ENCODE results near the gene LZTR1. TPM values are rescaled to one million over a fixed set of nuclear protein-coding genes. Genes with fewer than 3 reads are reported as not detected.

Gene LZTR1
- total and polyA plus RNA-seq, 2 experiments from 2014 or later: 9.2 to 39.9 TPM

DNA sequence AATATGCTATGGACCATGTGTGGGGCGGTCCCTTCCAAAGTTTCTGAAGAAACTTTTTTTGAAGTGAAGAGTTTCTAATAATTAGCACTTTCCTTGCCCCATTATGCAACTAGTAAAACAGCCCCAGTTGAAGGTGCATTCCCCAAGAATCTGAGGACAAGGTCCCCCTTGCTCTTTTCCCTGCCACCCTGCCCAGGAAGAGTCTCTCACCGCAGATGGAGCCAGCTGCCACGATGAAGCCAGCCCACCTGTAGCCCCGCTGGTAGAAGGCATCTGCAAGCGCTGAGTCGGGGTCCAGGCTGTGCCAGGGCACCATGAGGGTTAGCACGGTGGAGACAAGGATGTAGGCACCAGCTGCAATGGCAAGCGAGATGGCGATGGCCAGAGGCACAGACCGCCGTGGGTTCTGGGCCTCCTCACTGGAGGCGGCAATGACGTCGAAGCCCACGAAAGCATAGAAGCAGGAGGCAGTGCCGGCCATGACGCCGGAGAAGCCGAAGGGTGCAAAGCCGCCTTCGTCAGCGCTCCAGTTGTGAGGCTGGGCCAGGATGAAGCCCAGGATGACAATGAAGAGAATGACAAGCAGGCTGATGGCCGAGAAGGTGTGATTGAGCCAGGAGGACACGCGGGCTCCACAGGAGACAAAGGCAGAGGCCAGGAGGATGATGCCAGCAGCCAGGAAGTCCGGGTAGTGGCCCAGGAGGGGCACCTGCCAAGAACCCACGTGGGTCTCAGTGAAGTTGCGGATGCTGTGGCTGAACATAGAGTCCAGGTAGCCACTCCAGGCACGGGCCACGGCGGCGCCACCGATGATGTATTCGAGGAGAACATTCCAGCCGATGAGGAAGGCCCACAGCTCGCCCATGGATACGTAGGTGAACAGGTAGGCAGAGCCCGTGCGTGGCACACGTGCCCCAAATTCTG, 48.8 kb downstream of the LZTR1 start:
- Histone ChIP-seq H3K4me1 (ENCODE audit: insufficient read depth) (peaks cover 3% of the 10 kb centered on the region; the same call in 1 of the 2 replicates), H2AFZ (no peak overlapping the region), H3K27ac (ENCODE audit: low read depth) (no peak overlapping the region), H3K79me2 (replicated peaks; ENCODE audit: insufficient read depth) (no peaks in the 10 kb centered on the region), H3K4me2 (no peak overlapping the region), H3K4me3 (no peak overlapping the region), H4K20me1 (replicated peaks; ENCODE audit: insufficient read depth) (no peaks in the 10 kb centered on the region), H3K27me3 (ENCODE audit: insufficient read depth) (peaks cover 26% of the 10 kb centered on the region), H3K36me3 (ENCODE audit: insufficient read depth) (no peaks in the 10 kb centered on the region), H3F3A (replicated peaks; ENCODE audit: low read depth) (no peaks in the 10 kb centered on the region), H3K9me2 (ENCODE audit: insufficient read depth) (no peaks in the 10 kb centered on the region)
- ATAC-seq (no peak), DNase-seq (ENCODE audit: low spot score) (no peak)
- H3K4me1 Mint-ChIP-seq: peaks cover 8% of the 10 kb centered on the region
- peaks cover 34% of the 10 kb centered on the region for H3K27me3 Mint-ChIP-seq (ENCODE audit: insufficient read depth, low read depth, poor library complexity)
- no peak overlapping the region for H3K27ac Mint-ChIP-seq
- no peaks in the 10 kb centered on the region; the same call in 2 of the 3 replicates for H3K9me3 Mint-ChIP-seq
- H3K36me3 Mint-ChIP-seq (ENCODE audit: low read depth): no peaks in the 10 kb centered on the region
- no peak for TF ChIP-seq ZNF114 (CRISPR knock-in tag; IDR thresholded peaks at IDR 0.05)
- TF ChIP-seq EZH2 (IDR thresholded peaks at IDR 0.05; ENCODE audit: low read depth, unreplicated experiment): no peak
- TF ChIP-seq POLR2AphosphoS5 (IDR thresholded peaks at IDR 0.05; ENCODE audit: low read depth): no peak
- TF ChIP-seq STAT1 (IDR thresholded peaks at IDR 0.05; ENCODE audit: unreplicated experiment): no peak
- TF ChIP-seq EZH2phosphoT487 (IDR thresholded peaks at IDR 0.05; ENCODE audit: unreplicated experiment): no peak
- TF ChIP-seq, protein P1, sequence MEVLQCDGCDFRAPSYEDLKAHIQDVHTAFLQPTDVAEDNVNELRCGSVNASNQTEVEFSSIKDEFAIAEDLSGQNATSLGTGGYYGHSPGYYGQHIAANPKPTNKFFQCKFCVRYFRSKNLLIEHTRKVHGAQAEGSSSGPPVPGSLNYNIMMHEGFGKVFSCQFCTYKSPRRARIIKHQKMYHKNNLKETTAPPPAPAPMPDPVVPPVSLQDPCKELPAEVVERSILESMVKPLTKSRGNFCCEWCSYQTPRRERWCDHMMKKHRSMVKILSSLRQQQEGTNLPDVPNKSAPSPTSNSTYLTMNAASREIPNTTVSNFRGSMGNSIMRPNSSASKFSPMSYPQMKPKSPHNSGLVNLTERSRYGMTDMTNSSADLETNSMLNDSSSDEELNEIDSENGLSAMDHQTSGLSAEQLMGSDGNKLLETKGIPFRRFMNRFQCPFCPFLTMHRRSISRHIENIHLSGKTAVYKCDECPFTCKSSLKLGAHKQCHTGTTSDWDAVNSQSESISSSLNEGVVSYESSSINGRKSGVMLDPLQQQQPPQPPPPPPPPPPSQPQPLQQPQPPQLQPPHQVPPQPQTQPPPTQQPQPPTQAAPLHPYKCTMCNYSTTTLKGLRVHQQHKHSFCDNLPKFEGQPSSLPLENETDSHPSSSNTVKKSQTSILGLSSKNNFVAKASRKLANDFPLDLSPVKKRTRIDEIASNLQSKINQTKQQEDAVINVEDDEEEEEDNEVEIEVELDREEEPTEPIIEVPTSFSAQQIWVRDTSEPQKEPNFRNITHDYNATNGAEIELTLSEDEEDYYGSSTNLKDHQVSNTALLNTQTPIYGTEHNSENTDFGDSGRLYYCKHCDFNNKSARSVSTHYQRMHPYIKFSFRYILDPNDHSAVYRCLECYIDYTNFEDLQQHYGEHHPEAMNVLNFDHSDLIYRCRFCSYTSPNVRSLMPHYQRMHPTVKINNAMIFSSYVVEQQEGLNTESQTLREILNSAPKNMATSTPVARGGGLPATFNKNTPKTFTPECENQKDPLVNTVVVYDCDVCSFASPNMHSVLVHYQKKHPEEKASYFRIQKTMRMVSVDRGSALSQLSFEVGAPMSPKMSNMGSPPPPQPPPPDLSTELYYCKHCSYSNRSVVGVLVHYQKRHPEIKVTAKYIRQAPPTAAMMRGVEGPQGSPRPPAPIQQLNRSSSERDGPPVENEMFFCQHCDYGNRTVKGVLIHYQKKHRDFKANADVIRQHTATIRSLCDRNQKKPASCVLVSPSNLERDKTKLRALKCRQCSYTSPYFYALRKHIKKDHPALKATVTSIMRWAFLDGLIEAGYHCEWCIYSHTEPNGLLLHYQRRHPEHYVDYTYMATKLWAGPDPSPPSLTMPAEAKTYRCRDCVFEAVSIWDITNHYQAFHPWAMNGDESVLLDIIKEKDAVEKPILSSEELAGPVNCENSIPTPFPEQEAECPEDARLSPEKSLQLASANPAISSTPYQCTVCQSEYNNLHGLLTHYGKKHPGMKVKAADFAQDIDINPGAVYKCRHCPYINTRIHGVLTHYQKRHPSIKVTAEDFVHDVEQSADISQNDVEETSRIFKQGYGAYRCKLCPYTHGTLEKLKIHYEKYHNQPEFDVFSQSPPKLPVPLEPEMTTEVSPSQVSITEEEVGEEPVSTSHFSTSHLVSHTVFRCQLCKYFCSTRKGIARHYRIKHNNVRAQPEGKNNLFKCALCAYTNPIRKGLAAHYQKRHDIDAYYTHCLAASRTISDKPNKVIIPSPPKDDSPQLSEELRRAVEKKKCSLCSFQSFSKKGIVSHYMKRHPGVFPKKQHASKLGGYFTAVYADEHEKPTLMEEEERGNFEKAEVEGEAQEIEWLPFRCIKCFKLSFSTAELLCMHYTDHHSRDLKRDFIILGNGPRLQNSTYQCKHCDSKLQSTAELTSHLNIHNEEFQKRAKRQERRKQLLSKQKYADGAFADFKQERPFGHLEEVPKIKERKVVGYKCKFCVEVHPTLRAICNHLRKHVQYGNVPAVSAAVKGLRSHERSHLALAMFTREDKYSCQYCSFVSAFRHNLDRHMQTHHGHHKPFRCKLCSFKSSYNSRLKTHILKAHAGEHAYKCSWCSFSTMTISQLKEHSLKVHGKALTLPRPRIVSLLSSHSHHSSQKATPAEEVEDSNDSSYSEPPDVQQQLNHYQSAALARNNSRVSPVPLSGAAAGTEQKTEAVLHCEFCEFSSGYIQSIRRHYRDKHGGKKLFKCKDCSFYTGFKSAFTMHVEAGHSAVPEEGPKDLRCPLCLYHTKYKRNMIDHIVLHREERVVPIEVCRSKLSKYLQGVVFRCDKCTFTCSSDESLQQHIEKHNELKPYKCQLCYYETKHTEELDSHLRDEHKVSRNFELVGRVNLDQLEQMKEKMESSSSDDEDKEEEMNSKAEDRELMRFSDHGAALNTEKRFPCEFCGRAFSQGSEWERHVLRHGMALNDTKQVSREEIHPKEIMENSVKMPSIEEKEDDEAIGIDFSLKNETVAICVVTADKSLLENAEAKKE (CRISPR knock-in tag; IDR thresholded peaks at IDR 0.05): no peak
- TF ChIP-seq, protein P2, sequence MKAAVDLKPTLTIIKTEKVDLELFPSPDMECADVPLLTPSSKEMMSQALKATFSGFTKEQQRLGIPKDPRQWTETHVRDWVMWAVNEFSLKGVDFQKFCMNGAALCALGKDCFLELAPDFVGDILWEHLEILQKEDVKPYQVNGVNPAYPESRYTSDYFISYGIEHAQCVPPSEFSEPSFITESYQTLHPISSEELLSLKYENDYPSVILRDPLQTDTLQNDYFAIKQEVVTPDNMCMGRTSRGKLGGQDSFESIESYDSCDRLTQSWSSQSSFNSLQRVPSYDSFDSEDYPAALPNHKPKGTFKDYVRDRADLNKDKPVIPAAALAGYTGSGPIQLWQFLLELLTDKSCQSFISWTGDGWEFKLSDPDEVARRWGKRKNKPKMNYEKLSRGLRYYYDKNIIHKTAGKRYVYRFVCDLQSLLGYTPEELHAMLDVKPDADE (IDR thresholded peaks at IDR 0.05): no peak
- TF ChIP-seq, protein P3, sequence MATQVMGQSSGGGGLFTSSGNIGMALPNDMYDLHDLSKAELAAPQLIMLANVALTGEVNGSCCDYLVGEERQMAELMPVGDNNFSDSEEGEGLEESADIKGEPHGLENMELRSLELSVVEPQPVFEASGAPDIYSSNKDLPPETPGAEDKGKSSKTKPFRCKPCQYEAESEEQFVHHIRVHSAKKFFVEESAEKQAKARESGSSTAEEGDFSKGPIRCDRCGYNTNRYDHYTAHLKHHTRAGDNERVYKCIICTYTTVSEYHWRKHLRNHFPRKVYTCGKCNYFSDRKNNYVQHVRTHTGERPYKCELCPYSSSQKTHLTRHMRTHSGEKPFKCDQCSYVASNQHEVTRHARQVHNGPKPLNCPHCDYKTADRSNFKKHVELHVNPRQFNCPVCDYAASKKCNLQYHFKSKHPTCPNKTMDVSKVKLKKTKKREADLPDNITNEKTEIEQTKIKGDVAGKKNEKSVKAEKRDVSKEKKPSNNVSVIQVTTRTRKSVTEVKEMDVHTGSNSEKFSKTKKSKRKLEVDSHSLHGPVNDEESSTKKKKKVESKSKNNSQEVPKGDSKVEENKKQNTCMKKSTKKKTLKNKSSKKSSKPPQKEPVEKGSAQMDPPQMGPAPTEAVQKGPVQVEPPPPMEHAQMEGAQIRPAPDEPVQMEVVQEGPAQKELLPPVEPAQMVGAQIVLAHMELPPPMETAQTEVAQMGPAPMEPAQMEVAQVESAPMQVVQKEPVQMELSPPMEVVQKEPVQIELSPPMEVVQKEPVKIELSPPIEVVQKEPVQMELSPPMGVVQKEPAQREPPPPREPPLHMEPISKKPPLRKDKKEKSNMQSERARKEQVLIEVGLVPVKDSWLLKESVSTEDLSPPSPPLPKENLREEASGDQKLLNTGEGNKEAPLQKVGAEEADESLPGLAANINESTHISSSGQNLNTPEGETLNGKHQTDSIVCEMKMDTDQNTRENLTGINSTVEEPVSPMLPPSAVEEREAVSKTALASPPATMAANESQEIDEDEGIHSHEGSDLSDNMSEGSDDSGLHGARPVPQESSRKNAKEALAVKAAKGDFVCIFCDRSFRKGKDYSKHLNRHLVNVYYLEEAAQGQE (IDR thresholded peaks at IDR 0.05; ENCODE audit: unreplicated experiment): no peak
- no peak for TF ChIP-seq ZNF331 (CRISPR knock-in tag; IDR thresholded peaks at IDR 0.05; ENCODE audit: low read depth)
- TF ChIP-seq, protein P4, sequence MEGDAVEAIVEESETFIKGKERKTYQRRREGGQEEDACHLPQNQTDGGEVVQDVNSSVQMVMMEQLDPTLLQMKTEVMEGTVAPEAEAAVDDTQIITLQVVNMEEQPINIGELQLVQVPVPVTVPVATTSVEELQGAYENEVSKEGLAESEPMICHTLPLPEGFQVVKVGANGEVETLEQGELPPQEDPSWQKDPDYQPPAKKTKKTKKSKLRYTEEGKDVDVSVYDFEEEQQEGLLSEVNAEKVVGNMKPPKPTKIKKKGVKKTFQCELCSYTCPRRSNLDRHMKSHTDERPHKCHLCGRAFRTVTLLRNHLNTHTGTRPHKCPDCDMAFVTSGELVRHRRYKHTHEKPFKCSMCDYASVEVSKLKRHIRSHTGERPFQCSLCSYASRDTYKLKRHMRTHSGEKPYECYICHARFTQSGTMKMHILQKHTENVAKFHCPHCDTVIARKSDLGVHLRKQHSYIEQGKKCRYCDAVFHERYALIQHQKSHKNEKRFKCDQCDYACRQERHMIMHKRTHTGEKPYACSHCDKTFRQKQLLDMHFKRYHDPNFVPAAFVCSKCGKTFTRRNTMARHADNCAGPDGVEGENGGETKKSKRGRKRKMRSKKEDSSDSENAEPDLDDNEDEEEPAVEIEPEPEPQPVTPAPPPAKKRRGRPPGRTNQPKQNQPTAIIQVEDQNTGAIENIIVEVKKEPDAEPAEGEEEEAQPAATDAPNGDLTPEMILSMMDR (conservative IDR thresholded peaks at IDR 0.05; ENCODE audit: low read depth in 2 of 2): no peak
- TF ChIP-seq NANOG (IDR thresholded peaks at IDR 0.05; ENCODE audit: borderline replicate concordance): no peak
- no peak for TF ChIP-seq CREB1 (CRISPR knock-in tag; IDR thresholded peaks at IDR 0.05; ENCODE audit: low read depth)
- TF ChIP-seq JUNB (IDR thresholded peaks at IDR 0.05; ENCODE audit: unreplicated experiment): no peak
- H3K4me3 Mint-ChIP-seq: peak overlapping the region; percentile 77
